ENCODE measurements around the gene MGST2.

DNA sequence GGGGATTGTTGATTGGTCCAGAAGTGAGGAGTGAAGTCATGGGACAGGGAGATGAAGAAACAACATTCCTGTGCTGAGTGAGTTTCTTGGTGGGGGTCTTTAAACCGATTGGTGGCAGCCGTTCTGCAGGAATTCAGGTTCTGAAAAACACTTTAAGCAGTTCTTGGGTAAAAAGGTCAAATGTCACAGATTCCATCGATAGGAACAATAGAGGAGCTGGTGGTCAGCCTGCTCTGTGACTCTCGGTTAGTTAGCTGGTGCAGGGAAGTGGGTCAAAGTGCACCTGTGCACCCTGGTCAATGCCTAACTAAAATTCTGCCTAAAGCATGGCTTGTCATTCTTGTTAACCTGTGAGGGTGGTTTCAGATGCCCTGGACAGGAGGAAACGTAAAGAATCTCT is 34.6 kb upstream of the MGST2 start:
- TF ChIP-seq EZH2 (IDR thresholded peaks at IDR 0.05; ENCODE audit: low read length, unreplicated experiment) = no peak
- TF ChIP-seq CTCF (conservative IDR thresholded peaks at IDR 0.05; ENCODE audit: low read depth, low read length) = no peak
- no peak for TF ChIP-seq EZH2phosphoT487 (IDR thresholded peaks at IDR 0.05; ENCODE audit: borderline replicate concordance, low read length)
